T-cell (primary cell): ENCODE data around the gene TMPRSS11D. TPM values are rescaled to one million over a fixed set of nuclear protein-coding genes. Genes with fewer than 3 reads are reported as not detected.

Source experiments
- ATAC-seq, 4 experiments: fragments of 200-7000 bp in 3 of 4; fragments of 150-1000 bp in 1 of 4; cut with Tn5 transposase; replicated peaks in 1 of 4; 1 replicate in 3 of 4; 2 replicates in 1 of 4; pipeline ENCODE4 v1.10.0; 2021; ENCODE audit warnings: moderate library complexity in 3 of 4, mild to moderate bottlenecking in 2 of 4, moderate number of reproducible peaks in 1 of 4
- CTCF ChIA-PET, 2 donors: fragments of 300-600 bp; sonication (Branson Sonifier 250); formaldehyde crosslinking; loops; one replicate each; lab custom pipeline; 2022; ENCODE audit warnings: antibody characterized with exemption in 2 of 2; lab: Charles Lee
- POLR2A ChIA-PET, 2 donors: fragments of 300-600 bp; sonication (Branson Sonifier 250); formaldehyde crosslinking; loops; one replicate each; lab custom pipeline; 2022; ENCODE audit warnings: antibody characterized with exemption in 2 of 2; lab: Charles Lee
- DNase-seq, 35 experiments: peaks; one replicate each; pipeline versions ENCODE4 v3.0.0 to v3.0.0-alpha.2; 2013 to 2023
- H3K27ac ChIP-seq: one replicate; pipeline ENCODE4 v1.5.1; 2013; ENCODE audit warnings: low read length
- H3K27me3 ChIP-seq, 2 experiments: replicated peaks in 1 of 2; 1 replicate in 1 of 2; 2 replicates in 1 of 2; pipeline versions ENCODE4 v1.6.1 to v1.7.0; 2013; ENCODE audit warnings: low read length in 1 of 2, mixed read lengths in 1 of 2; ENCODE audit not compliant: control insufficient read depth in 2 of 2, insufficient read depth in 2 of 2; ENCODE audit errors: extremely low read depth in 1 of 2
- H3K36me3 ChIP-seq, 2 donors: 1 replicate in 1 of 2; 2 replicates in 1 of 2; pipeline versions ENCODE4 v1.6.1 to v1.7.0; 2013; ENCODE audit warnings: low read length in 1 of 2; ENCODE audit not compliant: control insufficient read depth in 2 of 2, insufficient read depth in 1 of 2; ENCODE audit errors: extremely low read depth in 1 of 2
- H3K4me1 ChIP-seq, 2 experiments: 1 replicate in 1 of 2; 2 replicates in 1 of 2; pipeline versions ENCODE4 v1.6.1 to v1.7.0; 2013; ENCODE audit warnings: low read length in 2 of 2, mixed read lengths in 1 of 2; ENCODE audit not compliant: insufficient read depth in 2 of 2, control insufficient read depth in 1 of 2; ENCODE audit errors: extremely low read depth in 1 of 2
- H3K4me3 ChIP-seq, 2 donors: 1 replicate in 1 of 2; 2 replicates in 1 of 2; pipeline versions ENCODE4 v1.5.1 to v1.7.0; 2013; ENCODE audit warnings: mild to moderate bottlenecking in 2 of 2, low read length in 1 of 2, moderate library complexity in 1 of 2; ENCODE audit not compliant: control insufficient read depth in 1 of 2; ENCODE audit errors: extremely low read depth in 1 of 2
- H3K9me3 ChIP-seq: 2 replicates; pipeline ENCODE4 v1.7.0; 2013
- H3K27ac Mint-ChIP-seq, 2 donors: one replicate each; pipeline ENCODE4 v1.8.0; 2020 to 2021; ENCODE audit warnings: mild to moderate bottlenecking in 2 of 2, mixed read lengths in 2 of 2
- H3K27me3 Mint-ChIP-seq, 2 donors: one replicate each; pipeline ENCODE4 v1.8.0; 2021 to 2022; ENCODE audit warnings: mixed read lengths in 2 of 2
- H3K36me3 Mint-ChIP-seq: one replicate; pipeline ENCODE4 v1.8.0; 2021; ENCODE audit warnings: mixed read lengths
- H3K4me1 Mint-ChIP-seq, 3 donors: one replicate each; pipeline ENCODE4 v1.8.0; 2020 to 2022; ENCODE audit warnings: mixed read lengths in 3 of 3, mild to moderate bottlenecking in 1 of 3
- H3K4me3 Mint-ChIP-seq, 3 donors: one replicate each; pipeline ENCODE4 v1.8.0; 2020 to 2022; ENCODE audit warnings: mild to moderate bottlenecking in 3 of 3, mixed read lengths in 3 of 3, moderate library complexity in 3 of 3
- H3K9me3 Mint-ChIP-seq, 3 donors: one replicate each; pipeline ENCODE4 v1.8.0; 2020 to 2022; ENCODE audit warnings: mixed read lengths in 3 of 3
- WGBS: methylation state at CpG from one replicate; pipeline ENCODE4 v1.1.5; 2013; ENCODE audit warnings: missing lambda C conversion rate; ENCODE audit not compliant: insufficient coverage; 5-methylcytosine and 5-hydroxymethylcytosine counted together
- total RNA-seq, 35 experiments: library from RNA in 6 of 35; stranded (reverse) in 6 of 35; fragments of 120-200 nt in 1 of 35; gene quantifications; one replicate each; pipeline versions ENCODE4 v1.2.1 to v1.2.4 and lab custom pipeline; 2013 to 2026

Gene TMPRSS11D
- total RNA-seq, 5 donors from 2014 or later (not counting 1 experiment from before 2014, with no cell fraction given), result not detected

GRCh38 chr4:67896421-67897065 lies 12.7 kb upstream of the TMPRSS11D start:
- H3K27ac ChIP-seq, result no peak overlapping the region
- Mint-ChIP-seq H3K4me3 (no peak overlapping the region), H3K27me3 (no peaks in the 10 kb centered on the region), H3K36me3 (no peaks in the 10 kb centered on the region), H3K27ac (no peak overlapping the region), H3K4me1 (peaks cover 0 to 2% (median 0%) of the 10 kb centered on the region in 3 donors), H3K9me3 (no peaks in the 10 kb centered on the region)
- H3K27me3 ChIP-seq, result no peaks in the 10 kb centered on the region
- no peak for ATAC-seq
- no peaks in the 10 kb centered on the region for H3K4me1 ChIP-seq
- H3K9me3 ChIP-seq, result no peaks in the 10 kb centered on the region
- CTCF ChIA-PET, result no interaction called here
- no peak overlapping the region for H3K4me3 ChIP-seq
- H3K36me3 ChIP-seq, result no peaks in the 10 kb centered on the region
- no peak for DNase-seq
- POLR2A ChIA-PET, result no interaction called here
- WGBS, result 97% methylated on average over 19 of the region's 26 CpGs

DNA sequence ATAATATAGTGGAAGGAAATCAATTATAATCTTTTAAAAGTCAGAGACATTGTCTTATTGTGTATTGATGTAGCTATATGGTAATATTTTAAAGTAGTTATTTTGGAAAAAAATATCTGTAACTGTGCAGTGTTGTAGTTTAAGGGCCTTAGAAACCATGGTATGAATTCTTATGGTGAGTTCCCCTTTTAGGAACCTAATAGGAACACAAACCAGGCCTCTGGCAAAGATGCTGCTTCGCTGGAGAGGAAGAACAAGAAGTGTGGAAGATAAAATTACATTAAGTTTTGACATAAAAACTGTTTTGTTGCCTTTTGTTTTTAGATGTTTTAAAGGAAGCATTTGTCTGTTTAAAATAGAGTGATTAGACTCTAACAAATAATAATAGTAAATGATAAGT lies 10.9 kb upstream of the TMPRSS11D start:
- ChIA-PET POLR2A (interaction anchor here in 1 of 2 donors (0.8 kb wide), 1 partner anchor 14 kb away, joined by 3 read pairs; no protein-coding TSS in a partner anchor), CTCF (no interaction called here)
- no peaks in the 10 kb centered on the region for H3K9me3 Mint-ChIP-seq
- Histone ChIP-seq H3K9me3 (no peaks in the 10 kb centered on the region), H3K4me1 (no peaks in the 10 kb centered on the region), H3K27me3 (no peaks in the 10 kb centered on the region), H3K36me3 (no peaks in the 10 kb centered on the region), H3K27ac (no peak overlapping the region), H3K4me3 (no peak overlapping the region)
- H3K27me3 Mint-ChIP-seq, result no peaks in the 10 kb centered on the region
- no CpG with 5 or more reads among the region's 1 CpG for WGBS
- peaks cover 0 to 2% (median 0%) of the 10 kb centered on the region in 3 donors for H3K4me1 Mint-ChIP-seq
- DNase-seq, result no peak
- H3K27ac Mint-ChIP-seq, result no peak overlapping the region
- H3K4me3 Mint-ChIP-seq, result no peak overlapping the region
- ATAC-seq, result no peak
- H3K36me3 Mint-ChIP-seq, result no peaks in the 10 kb centered on the region

- Histone ChIP-seq H3K36me3 (no peaks in the 10 kb centered on the region), H3K9me3 (no peaks in the 10 kb centered on the region), H3K27ac (no peak overlapping the region), H3K4me1 (no peaks in the 10 kb centered on the region), H3K4me3 (no peak overlapping the region), H3K27me3 (no peaks in the 10 kb centered on the region)
- Mint-ChIP-seq H3K9me3 (no peaks in the 10 kb centered on the region), H3K4me3 (no peak overlapping the region), H3K4me1 (peaks cover 0 to 2% (median 0%) of the 10 kb centered on the region in 3 donors), H3K27me3 (no peaks in the 10 kb centered on the region), H3K36me3 (no peaks in the 10 kb centered on the region), H3K27ac (no peak overlapping the region)
- POLR2A ChIA-PET, result no interaction called here
- CTCF ChIA-PET, result no interaction called here
- DNase-seq (no peak), ATAC-seq (no peak)
- 70% methylated on average over 1 of the region's 3 CpGs for WGBS
Observed at GRCh38 chr4:67892905-67893304, 9.1 kb upstream of the TMPRSS11D start.

- no peak for ATAC-seq
- Histone ChIP-seq H3K36me3 (no peaks in the 10 kb centered on the region), H3K27me3 (no peaks in the 10 kb centered on the region), H3K27ac (no peak overlapping the region), H3K4me1 (no peaks in the 10 kb centered on the region), H3K9me3 (no peaks in the 10 kb centered on the region), H3K4me3 (no peak overlapping the region)
- Mint-ChIP-seq H3K4me3 (no peak overlapping the region), H3K27ac (no peak overlapping the region), H3K9me3 (no peaks in the 10 kb centered on the region), H3K4me1 (peaks cover 0 to 2% (median 0%) of the 10 kb centered on the region in 3 donors), H3K27me3 (no peaks in the 10 kb centered on the region), H3K36me3 (no peaks in the 10 kb centered on the region)
- DNase-seq, result no peak
- ChIA-PET CTCF (no interaction called here), POLR2A (no interaction called here)
- WGBS, result 93% methylated on average over 2 of the region's 2 CpGs
Observed at GRCh38 chr4:67892253-67892652, 8.5 kb upstream of the TMPRSS11D start.

GRCh38 chr4:67891645-67892044 lies 7.8 kb upstream of the TMPRSS11D start:
- Mint-ChIP-seq H3K36me3 (no peaks in the 10 kb centered on the region), H3K27ac (no peak overlapping the region), H3K27me3 (no peaks in the 10 kb centered on the region), H3K9me3 (no peaks in the 10 kb centered on the region), H3K4me3 (no peak overlapping the region), H3K4me1 (peaks cover 0 to 2% (median 0%) of the 10 kb centered on the region in 3 donors)
- DNase-seq, result no peak
- H3K36me3 ChIP-seq, result no peaks in the 10 kb centered on the region
- no peak overlapping the region for H3K27ac ChIP-seq
- ChIA-PET POLR2A (no interaction called here), CTCF (no interaction called here)
- no peak for ATAC-seq
- no peaks in the 10 kb centered on the region for H3K9me3 ChIP-seq
- H3K4me1 ChIP-seq, result no peaks in the 10 kb centered on the region
- no peaks in the 10 kb centered on the region for H3K27me3 ChIP-seq
- no peak overlapping the region for H3K4me3 ChIP-seq

DNA sequence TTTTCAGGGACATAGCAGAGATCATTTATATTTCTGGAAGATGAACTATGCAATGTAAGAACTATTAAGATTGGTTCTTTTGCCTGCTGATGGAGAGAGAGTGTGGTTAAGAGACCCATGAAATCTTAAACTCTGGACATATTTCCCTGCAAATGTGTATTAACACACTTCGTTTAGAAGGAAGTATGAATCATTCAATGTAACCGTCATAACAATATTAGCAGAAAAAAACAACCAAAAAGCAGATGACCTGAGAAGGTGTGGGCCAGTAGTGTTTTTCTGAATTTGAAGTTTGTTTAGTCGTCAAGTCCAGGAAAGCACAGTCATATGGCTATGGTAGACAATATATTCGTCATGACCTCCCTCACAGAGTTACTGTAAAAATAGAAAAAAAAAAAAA lies 2.5 kb upstream of the TMPRSS11D start:
- Histone ChIP-seq H3K27ac (no peak overlapping the region), H3K4me1 (no peaks in the 10 kb centered on the region), H3K27me3 (no peaks in the 10 kb centered on the region), H3K9me3 (no peaks in the 10 kb centered on the region), H3K4me3 (no peak overlapping the region), H3K36me3 (no peaks in the 10 kb centered on the region)
- no peaks in the 10 kb centered on the region for H3K4me1 Mint-ChIP-seq
- ATAC-seq (no peak), DNase-seq (no peak)
- no peak overlapping the region for H3K27ac Mint-ChIP-seq
- CTCF ChIA-PET, result no interaction called here
- no CpG with 5 or more reads among the region's 4 CpGs for WGBS
- no peaks in the 10 kb centered on the region for H3K9me3 Mint-ChIP-seq
- H3K4me3 Mint-ChIP-seq, result no peak overlapping the region
- H3K27me3 Mint-ChIP-seq, result peaks cover 2 to 4% of the 10 kb centered on the region in 2 donors
- no peaks in the 10 kb centered on the region for H3K36me3 Mint-ChIP-seq
- POLR2A ChIA-PET, result no interaction called here

GRCh38 chr4:67885762-67886161 lies 2.0 kb upstream of the TMPRSS11D start:
- H3K9me3 ChIP-seq, result no peaks in the 10 kb centered on the region
- Mint-ChIP-seq H3K36me3 (no peaks in the 10 kb centered on the region), H3K27ac (no peak overlapping the region), H3K27me3 (peaks cover 2 to 4% of the 10 kb centered on the region in 2 donors), H3K4me3 (no peak overlapping the region), H3K4me1 (no peaks in the 10 kb centered on the region), H3K9me3 (no peaks in the 10 kb centered on the region)
- CTCF ChIA-PET, result no interaction called here
- no CpG with 5 or more reads among the region's 6 CpGs for WGBS
- no peak for ATAC-seq
- H3K27ac ChIP-seq, result no peak overlapping the region
- H3K27me3 ChIP-seq, result no peaks in the 10 kb centered on the region
- no peak for DNase-seq
- no peaks in the 10 kb centered on the region for H3K4me1 ChIP-seq
- POLR2A ChIA-PET, result no interaction called here
- H3K4me3 ChIP-seq, result no peak overlapping the region
- H3K36me3 ChIP-seq, result no peaks in the 10 kb centered on the region
